BLaER1 treated with 17β-estradiol and CSF1 and Interleukin-3, amounts not matched to agents 10 nM and 100 nM (cell line): ENCODE data around the gene TMEM88.

Experiments
- H3K27ac ChIP-seq, 11 experiments: shearing (Covaris generic); formaldehyde crosslinking; 2 replicates each; pipeline ENCODE4 v1.8.1; 2022
- H3K27me3 ChIP-seq, 11 experiments: shearing (Covaris generic); formaldehyde crosslinking; 2 replicates each; pipeline ENCODE4 v1.8.1; 2022
- H3K36me3 ChIP-seq, 11 experiments: shearing (Covaris generic); formaldehyde crosslinking; 2 replicates each; pipeline ENCODE4 v1.8.1; 2022
- H3K4me1 ChIP-seq, 10 experiments: shearing (Covaris generic); formaldehyde crosslinking; 2 replicates each; pipeline ENCODE4 v1.8.1; 2022
- H3K4me2 ChIP-seq, 11 experiments: shearing (Covaris generic); formaldehyde crosslinking; 2 replicates each; pipeline ENCODE4 v1.8.1; 2022
- H3K4me3 ChIP-seq, 10 experiments: shearing (Covaris generic); formaldehyde crosslinking; 2 replicates each; pipeline ENCODE4 v1.8.1; 2022
- H3K9ac ChIP-seq, 11 experiments: shearing (Covaris generic); formaldehyde crosslinking; 2 replicates each; pipeline ENCODE4 v1.8.1; 2022
- H3K9me3 ChIP-seq, 11 experiments: shearing (Covaris generic); formaldehyde crosslinking; replicated peaks in 1 of 11; 2 replicates each; pipeline ENCODE4 v1.8.1; 2022
- H4K20me1 ChIP-seq, 11 experiments: shearing (Covaris generic); formaldehyde crosslinking; 2 replicates each; pipeline ENCODE4 v1.8.1; 2022
- Cebpa-rat ChIP-seq, 11 experiments: shearing (Covaris generic); IDR thresholded peaks; 2 replicates each; pipeline ENCODE4 v1.8.1; 2022

The TMEM88 gene

DNA sequence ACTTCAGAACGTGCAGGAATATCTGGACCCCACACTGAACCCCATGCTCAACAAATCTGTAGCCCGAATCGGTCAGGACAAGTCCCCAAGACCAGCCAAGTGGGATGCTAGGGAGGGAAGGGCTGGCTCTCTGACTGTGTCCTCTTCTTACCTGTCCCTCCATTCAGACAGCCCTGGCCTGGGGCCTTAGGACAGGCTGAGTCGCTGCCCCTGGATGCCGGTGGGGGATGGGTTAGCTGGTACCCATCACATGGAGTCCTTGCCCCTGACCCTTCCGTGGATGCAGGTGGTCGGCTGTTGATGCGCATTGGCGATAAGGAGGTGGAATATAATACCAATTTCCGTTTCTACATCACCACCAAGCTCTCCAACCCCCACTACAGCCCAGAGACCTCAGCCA lies 36.8 kb upstream of the TMEM88 start:
- H3K4me3 ChIP-seq, result no peak overlapping the region
- H3K27ac ChIP-seq, result no peak overlapping the region
- H3K9me3 ChIP-seq, result no peaks in the 10 kb centered on the region
- no peak overlapping the region for H3K4me2 ChIP-seq
- H3K9ac ChIP-seq, result no peak overlapping the region
- H3K4me1 ChIP-seq, result no peaks in the 10 kb centered on the region
- no peaks in the 10 kb centered on the region for H4K20me1 ChIP-seq
- TF ChIP-seq Cebpa-rat (IDR thresholded peaks at IDR 0.05), result no peak
- H3K27me3 ChIP-seq, result no peaks in the 10 kb centered on the region
- H3K36me3 ChIP-seq, result no peaks in the 10 kb centered on the region

DNA sequence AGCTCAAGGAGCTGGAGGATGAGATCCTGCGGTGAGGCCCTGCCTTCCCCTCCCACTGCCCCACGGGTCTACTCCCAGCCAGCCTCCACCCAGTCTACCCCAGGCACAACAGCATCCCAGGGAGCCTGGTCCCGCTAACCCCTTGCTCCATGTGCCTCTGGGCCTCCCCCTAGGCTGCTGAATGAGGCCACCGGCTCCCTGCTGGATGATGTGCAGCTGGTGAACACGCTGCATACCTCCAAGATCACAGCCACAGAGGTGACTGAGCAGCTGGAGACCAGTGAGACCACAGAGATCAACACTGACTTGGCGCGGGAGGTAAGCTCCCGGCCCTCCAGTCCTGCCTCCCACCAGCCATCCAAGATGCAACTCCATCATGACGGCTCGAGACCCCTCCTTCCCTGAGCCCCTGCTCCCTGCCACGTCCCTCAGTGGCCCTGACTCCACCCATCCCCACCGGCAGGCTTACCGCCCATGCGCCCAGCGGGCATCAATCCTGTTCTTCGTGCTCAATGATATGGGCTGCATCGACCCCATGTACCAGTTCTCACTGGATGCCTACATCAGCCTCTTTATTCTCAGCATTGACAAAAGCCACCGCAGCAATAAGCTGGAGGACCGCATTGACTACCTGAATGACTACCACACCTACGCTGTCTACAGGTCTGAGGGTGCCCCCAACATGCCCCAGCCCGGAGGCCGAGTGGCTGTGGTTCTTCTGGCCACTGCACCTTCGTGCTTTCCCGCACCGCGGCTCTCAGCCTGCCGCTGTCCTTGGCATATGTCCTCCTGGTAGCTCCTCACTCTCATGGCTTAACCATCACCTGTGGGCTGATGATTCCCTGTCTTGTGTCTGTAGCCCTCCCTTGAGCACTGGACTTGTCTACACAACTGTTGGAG lies 35.9 kb upstream of the TMEM88 start:
- Histone ChIP-seq H4K20me1 (no peaks in the 10 kb centered on the region), H3K27me3 (no peaks in the 10 kb centered on the region), H3K27ac (no peak overlapping the region), H3K4me2 (no peak overlapping the region), H3K9me3 (no peaks in the 10 kb centered on the region), H3K4me3 (no peak overlapping the region), H3K9ac (no peak overlapping the region), H3K4me1 (no peaks in the 10 kb centered on the region), H3K36me3 (no peaks in the 10 kb centered on the region)
- no peak for TF ChIP-seq Cebpa-rat (IDR thresholded peaks at IDR 0.05)

DNA sequence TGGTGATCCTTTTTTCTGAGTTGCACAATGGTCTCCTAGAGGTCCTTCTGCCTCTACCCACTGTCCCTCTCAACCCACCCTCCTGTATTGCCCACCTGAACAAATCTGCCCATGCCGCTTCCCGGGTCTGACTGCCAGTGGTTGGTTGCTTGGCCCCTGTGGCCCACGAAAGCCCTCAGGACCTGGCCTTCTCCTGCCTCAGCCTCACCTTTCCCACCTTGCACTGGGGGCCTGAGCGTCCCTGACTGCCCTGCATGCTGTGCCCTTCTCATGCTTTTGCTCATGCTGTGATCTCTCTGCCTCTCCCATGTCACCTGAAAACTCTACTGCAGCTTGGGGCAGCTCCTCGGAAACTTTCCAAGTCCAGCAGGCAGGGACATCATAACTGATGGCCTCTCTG lies 34.6 kb upstream of the TMEM88 start:
- Histone ChIP-seq H3K27me3 (no peaks in the 10 kb centered on the region), H3K4me2 (no peak overlapping the region), H3K9me3 (no peaks in the 10 kb centered on the region), H4K20me1 (no peaks in the 10 kb centered on the region), H3K27ac (no peak overlapping the region), H3K4me3 (no peak overlapping the region), H3K9ac (no peak overlapping the region), H3K36me3 (no peaks in the 10 kb centered on the region), H3K4me1 (peaks cover 4 to 11% (median 9%) of the 10 kb centered on the region in 10 experiments; a peak in 17 of 20 replicates)
- TF ChIP-seq Cebpa-rat (IDR thresholded peaks at IDR 0.05), result no peak

DNA sequence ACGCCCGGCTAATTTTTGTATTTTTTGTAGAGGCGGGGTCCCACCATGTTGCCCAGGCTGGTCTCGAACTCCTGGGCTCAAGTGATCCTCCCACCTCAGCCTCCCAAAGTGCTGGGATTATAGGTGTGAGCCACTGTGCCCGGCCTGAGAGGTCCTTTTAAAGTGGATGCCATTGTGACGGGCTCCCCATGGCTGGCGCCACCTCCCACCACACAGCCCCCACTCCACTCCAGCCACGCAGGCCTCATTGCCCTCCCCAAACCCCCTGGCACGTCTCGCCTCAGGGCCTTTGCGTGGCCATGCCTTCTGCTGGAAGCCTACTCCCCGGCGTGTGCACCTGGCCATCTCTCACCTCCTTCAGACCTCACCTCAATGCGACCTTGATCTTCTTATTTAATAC lies 32.7 kb upstream of the TMEM88 start:
- Histone ChIP-seq H3K4me1 (peaks cover 4 to 14% (median 9%) of the 10 kb centered on the region in 10 experiments; a peak in 17 of 20 replicates), H3K4me3 (no peak overlapping the region), H4K20me1 (no peaks in the 10 kb centered on the region), H3K27me3 (no peaks in the 10 kb centered on the region), H3K9me3 (no peaks in the 10 kb centered on the region), H3K36me3 (no peaks in the 10 kb centered on the region), H3K9ac (peak overlapping the region in 1 of 11 experiments; percentile 20; a peak in 1 of 22 replicates), H3K27ac (no peak overlapping the region), H3K4me2 (no peak overlapping the region)
- TF ChIP-seq Cebpa-rat (IDR thresholded peaks at IDR 0.05), result no peak

DNA sequence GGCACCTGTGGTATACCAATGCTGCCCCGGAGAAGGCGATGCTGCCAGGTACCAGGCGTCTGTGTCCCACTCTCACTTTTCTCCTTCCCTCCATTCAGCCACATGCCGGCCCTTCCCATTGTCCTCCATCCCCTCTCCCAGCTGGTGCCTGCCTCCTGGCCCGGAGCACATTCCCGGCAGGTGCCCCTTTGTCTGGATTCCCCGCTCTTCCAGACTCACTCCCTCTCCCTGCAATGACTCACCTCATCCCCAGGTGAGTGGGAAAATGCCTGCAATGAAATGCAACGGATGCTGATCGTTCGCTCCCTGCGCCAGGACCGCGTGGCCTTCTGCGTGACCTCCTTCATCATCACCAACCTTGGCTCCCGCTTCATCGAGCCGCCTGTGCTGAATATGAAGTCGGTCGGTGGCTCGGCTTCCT lies 31.3 kb upstream of the TMEM88 start:
- Histone ChIP-seq H3K9me3 (no peaks in the 10 kb centered on the region), H3K9ac (no peak overlapping the region), H4K20me1 (no peaks in the 10 kb centered on the region), H3K27ac (no peak overlapping the region), H3K27me3 (no peaks in the 10 kb centered on the region), H3K4me3 (no peak overlapping the region), H3K36me3 (no peaks in the 10 kb centered on the region), H3K4me2 (no peak overlapping the region), H3K4me1 (peaks cover 4 to 14% (median 9%) of the 10 kb centered on the region in 10 experiments; a peak in 17 of 20 replicates)
- no peak for TF ChIP-seq Cebpa-rat (IDR thresholded peaks at IDR 0.05)

DNA sequence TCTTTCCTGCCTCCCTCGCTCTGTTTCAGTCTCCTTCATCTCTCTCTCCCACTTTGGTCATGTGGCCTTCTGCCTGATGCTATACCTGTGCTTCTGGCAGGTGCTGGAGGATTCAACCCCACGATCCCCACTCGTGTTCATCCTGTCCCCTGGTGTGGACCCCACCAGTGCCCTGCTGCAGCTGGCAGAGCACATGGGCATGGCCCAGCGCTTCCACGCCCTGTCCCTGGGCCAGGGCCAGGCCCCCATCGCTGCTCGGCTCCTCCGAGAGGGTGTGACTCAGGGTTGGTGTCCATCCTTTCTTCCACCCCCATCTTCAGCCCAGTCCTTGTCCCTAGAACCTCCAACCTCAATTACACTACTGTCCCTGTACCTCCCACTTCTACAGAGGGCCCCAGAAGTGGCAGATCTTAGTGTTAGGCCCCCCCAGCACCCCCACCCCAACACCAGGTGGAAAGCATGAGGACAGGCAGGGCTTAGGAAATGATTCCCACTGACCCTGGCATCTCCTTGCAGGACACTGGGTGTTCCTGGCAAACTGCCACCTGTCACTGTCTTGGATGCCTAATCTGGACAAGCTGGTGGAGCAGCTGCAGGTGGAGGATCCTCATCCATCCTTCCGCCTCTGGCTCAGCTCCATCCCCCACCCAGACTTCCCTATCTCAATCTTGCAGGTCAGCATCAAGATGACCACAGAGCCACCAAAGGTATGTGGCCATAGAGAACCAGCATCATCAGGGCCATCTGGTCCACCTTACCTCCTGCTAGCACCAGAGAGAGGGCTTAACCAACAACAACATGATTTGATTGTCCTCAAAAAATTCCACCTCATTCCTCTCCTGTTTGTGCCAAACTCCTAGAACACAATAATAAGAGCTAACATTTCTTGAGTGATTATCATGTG lies 30.6 kb upstream of the TMEM88 start:
- TF ChIP-seq Cebpa-rat (IDR thresholded peaks at IDR 0.05), result no peak
- H3K9me3 ChIP-seq, result no peaks in the 10 kb centered on the region
- no peak overlapping the region for H3K27ac ChIP-seq

DNA sequence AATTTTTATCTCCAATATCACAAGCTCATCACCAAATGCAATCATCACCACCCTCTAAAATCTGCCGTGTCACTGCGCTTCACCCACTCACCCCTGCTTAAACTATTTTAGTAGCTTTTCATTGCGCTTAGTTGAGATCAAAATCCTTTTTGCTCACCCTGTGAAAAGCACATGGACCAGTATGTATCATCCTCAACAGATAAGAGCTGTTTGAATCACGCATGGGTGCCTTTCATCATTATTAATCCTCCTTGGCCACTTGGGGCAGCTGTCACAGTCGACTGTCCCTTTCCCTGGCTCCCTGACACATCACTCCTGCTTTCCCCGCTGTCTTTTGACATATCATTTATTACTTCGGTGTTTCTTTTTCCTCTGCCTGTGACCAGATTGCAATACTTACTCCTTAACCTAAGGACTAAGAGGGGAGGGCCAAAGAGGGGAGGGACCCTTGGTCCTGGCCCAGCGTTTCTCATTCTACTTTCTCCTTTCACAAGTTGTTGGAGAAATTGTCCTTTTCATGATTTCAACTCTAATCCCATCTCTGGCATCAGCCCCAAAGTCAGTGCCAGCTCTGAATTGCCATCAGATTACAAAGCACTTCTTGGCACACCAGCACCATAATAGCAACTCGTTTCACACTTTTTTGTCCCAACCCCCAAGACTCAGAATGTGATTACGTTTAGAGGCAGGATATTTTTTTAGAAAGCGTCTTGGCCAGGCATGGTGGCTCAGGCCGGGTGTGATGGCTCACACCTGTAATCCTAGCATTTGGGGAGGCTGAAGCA lies 29.5 kb upstream of the TMEM88 start:
- Histone ChIP-seq H3K27ac (0 out of 22 replicates have a peak overlapping the region, but pooled peaks of 1 of the 11 experiments have one; percentile 9), H4K20me1 (no peaks in the 10 kb centered on the region), H3K4me1 (peaks cover 4 to 14% (median 9%) of the 10 kb centered on the region in 10 experiments; a peak in 17 of 20 replicates), H3K36me3 (no peaks in the 10 kb centered on the region), H3K4me2 (peak overlapping the region in 7 of 11 experiments; percentile 4 to 36 (median 22); a peak in 10 of 22 replicates), H3K9me3 (no peaks in the 10 kb centered on the region), H3K4me3 (no peak overlapping the region), H3K9ac (no peak overlapping the region), H3K27me3 (no peaks in the 10 kb centered on the region)
- no peak for TF ChIP-seq Cebpa-rat (IDR thresholded peaks at IDR 0.05)

More for the DNA sequence above, 30.6 kb upstream of the TMEM88 start:
- no peak overlapping the region; a peak in 1 of 22 replicates for H3K9ac ChIP-seq
- H3K4me3 ChIP-seq, result no peak overlapping the region
- no peaks in the 10 kb centered on the region for H4K20me1 ChIP-seq
- H3K36me3 ChIP-seq, result no peaks in the 10 kb centered on the region
- peak overlapping the region in 6 of 11 experiments; percentile 4 to 32 (median 21); a peak in 6 of 22 replicates for H3K4me2 ChIP-seq
- H3K27me3 ChIP-seq, result no peaks in the 10 kb centered on the region
- H3K4me1 ChIP-seq, result peaks cover 4 to 14% (median 9%) of the 10 kb centered on the region in 10 experiments; a peak in 17 of 20 replicates

DNA sequence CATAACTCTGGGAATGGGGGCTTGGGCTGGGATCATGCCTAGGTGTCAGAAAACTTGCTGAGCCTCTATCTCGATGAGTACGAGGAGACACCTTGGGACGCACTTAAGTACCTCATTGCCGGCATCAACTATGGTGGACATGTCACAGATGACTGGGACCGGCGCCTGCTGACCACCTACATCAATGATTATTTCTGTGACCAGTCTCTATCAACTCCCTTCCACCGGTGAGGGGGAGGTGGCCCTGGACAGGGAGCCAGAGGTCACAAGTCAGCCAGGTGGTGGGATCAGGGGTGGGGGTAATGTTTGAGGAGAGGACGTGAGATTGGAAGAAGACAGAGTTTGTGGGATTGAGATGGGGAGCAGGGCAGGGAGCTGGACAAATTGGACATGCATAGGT lies 24.2 kb upstream of the TMEM88 start:
- no peak overlapping the region for H3K27ac ChIP-seq
- H3K27me3 ChIP-seq, result peaks cover 0 to 4% (median 0%) of the 10 kb centered on the region in 11 experiments; a peak in 2 of 22 replicates
- 0 out of 22 replicates have a peak, but pooled peaks cover 0 to 4% (median 0%) of the 10 kb centered on the region in 11 experiments for H4K20me1 ChIP-seq
- H3K9ac ChIP-seq, result no peak overlapping the region
- no peaks in the 10 kb centered on the region for H3K36me3 ChIP-seq
- no peak for TF ChIP-seq Cebpa-rat (IDR thresholded peaks at IDR 0.05)
- H3K4me3 ChIP-seq, result no peak overlapping the region
- H3K4me2 ChIP-seq, result no peak overlapping the region
- no peaks in the 10 kb centered on the region for H3K9me3 ChIP-seq
- H3K4me1 ChIP-seq, result peaks cover 6 to 14% (median 11%) of the 10 kb centered on the region in 10 experiments; a peak in 19 of 20 replicates
